B cell (primary cell): ENCODE data around the gene TNRC6C. TPM values are rescaled to one million over a fixed set of nuclear protein-coding genes. Genes with fewer than 3 reads are reported as not detected.

ENCODE experiments used
- ATAC-seq: fragments of 200-7000 bp; cut with Tn5 transposase; one replicate; pipeline ENCODE4 v1.10.0; 2021; ENCODE audit warnings: low read depth, mild to moderate bottlenecking, moderate number of reproducible peaks, moderate library complexity
- CTCF ChIA-PET: fragments of 350-600 bp; sonication (Branson Sonifier 250); formaldehyde crosslinking; loops from one replicate; lab custom pipeline; 2021; ENCODE audit warnings: antibody characterized with exemption, inconsistent platforms; lab: Charles Lee
- POLR2A ChIA-PET: fragments of 350-600 bp; sonication (Branson Sonifier 250); formaldehyde crosslinking; loops from one replicate; lab custom pipeline; 2021; ENCODE audit warnings: antibody characterized with exemption; lab: Charles Lee
- DNase-seq: peaks from one replicate; pipeline ENCODE4 v3.0.0; 2013
- H2AFZ ChIP-seq: 2 replicates; pipeline ENCODE4 v1.6.1; 2012; ENCODE audit warnings: mild to moderate bottlenecking, low read depth, low read length; ENCODE audit not compliant: insufficient read depth, poor library complexity, severe bottlenecking
- H3K27ac ChIP-seq, 2 donors: 1 replicate in 1 of 2; 2 replicates in 1 of 2; pipeline ENCODE4 v1.5.1; 2012 to 2013; ENCODE audit warnings: low read length in 2 of 2, mild to moderate bottlenecking in 2 of 2, moderate library complexity in 1 of 2
- H3K27me3 ChIP-seq, 4 experiments: fragments of 200-600 bp in 1 of 4; sonication (generic) in 1 of 4; replicated peaks in 1 of 4; 1 replicate in 2 of 4; 2 replicates in 2 of 4; pipeline versions ENCODE4 v1.6.1 to v1.7.0; 2013 to 2016; ENCODE audit warnings: low read length in 3 of 4, mild to moderate bottlenecking in 2 of 4, mixed read lengths in 1 of 4, moderate library complexity in 1 of 4; ENCODE audit not compliant: insufficient read depth in 4 of 4, control insufficient read depth in 3 of 4; ENCODE audit errors: control extremely low read depth in 1 of 4
- H3K36me3 ChIP-seq, 2 experiments: replicated peaks in 1 of 2; 1 replicate in 1 of 2; 2 replicates in 1 of 2; pipeline versions ENCODE4 v1.6.1 to v1.7.1; 2013; ENCODE audit warnings: low read length in 1 of 2; ENCODE audit not compliant: insufficient read depth in 2 of 2, control insufficient read depth in 1 of 2; ENCODE audit errors: control extremely low read depth in 1 of 2, extremely low read depth in 1 of 2
- H3K4me1 ChIP-seq, 2 donors: fragments of 200-600 bp in 1 of 2; sonication (generic) in 1 of 2; 1 replicate in 1 of 2; 2 replicates in 1 of 2; pipeline versions ENCODE4 v1.5.1 to v1.6.1; 2013 to 2017; ENCODE audit warnings: low read length in 2 of 2; ENCODE audit not compliant: control insufficient read depth in 2 of 2, insufficient read depth in 2 of 2
- H3K4me2 ChIP-seq: replicated peaks from 2 replicates; pipeline ENCODE3; 2012; ENCODE audit warnings: mild to moderate bottlenecking, low read depth, low read length; ENCODE audit not compliant: poor library complexity, severe bottlenecking
- H3K4me3 ChIP-seq, 5 experiments: fragments of 200-600 bp in 1 of 5; sonication (generic) in 1 of 5; 1 replicate in 3 of 5; 2 replicates in 2 of 5; pipeline versions ENCODE4 v1.5.1 to v1.7.0; 2011 to 2016; ENCODE audit warnings: low read length in 4 of 5, mild to moderate bottlenecking in 4 of 5, low read depth in 2 of 5, control low read depth in 1 of 5, moderate library complexity in 1 of 5; ENCODE audit not compliant: insufficient read depth in 1 of 5; ENCODE audit errors: control extremely low read depth in 1 of 5, extremely low read depth in 1 of 5
- H3K79me2 ChIP-seq: fragments of 200-600 bp; sonication (generic); one replicate; pipeline ENCODE4 v1.6.0; 2016; ENCODE audit warnings: low read length; ENCODE audit not compliant: control insufficient read depth, insufficient read depth
- H3K9ac ChIP-seq: fragments of 200-600 bp; sonication (generic); 2 replicates; pipeline ENCODE4 v1.6.1; 2017; ENCODE audit warnings: mild to moderate bottlenecking, low read length, moderate library complexity
- H3K9me3 ChIP-seq, 3 donors: one replicate each; pipeline versions ENCODE4 v1.6.1 to v1.7.1; 2013; ENCODE audit warnings: low read length in 2 of 3; ENCODE audit not compliant: control insufficient read depth in 2 of 3, insufficient read depth in 1 of 3; ENCODE audit errors: control extremely low read depth in 1 of 3
- H4K20me1 ChIP-seq: 2 replicates; pipeline ENCODE4 v1.6.0; 2012; ENCODE audit warnings: mild to moderate bottlenecking, low read length; ENCODE audit not compliant: insufficient read depth, control insufficient read depth, poor library complexity, severe bottlenecking
- H3K27ac Mint-ChIP-seq: one replicate; pipeline ENCODE4 v1.8.0; 2021; ENCODE audit warnings: mixed read lengths
- H3K27me3 Mint-ChIP-seq: one replicate; pipeline ENCODE4 v1.8.0; 2021; ENCODE audit warnings: mixed read lengths
- H3K4me1 Mint-ChIP-seq: one replicate; pipeline ENCODE4 v1.8.0; 2021; ENCODE audit warnings: mixed read lengths
- H3K4me3 Mint-ChIP-seq: one replicate; pipeline ENCODE4 v1.8.0; 2021; ENCODE audit warnings: mixed read lengths
- H3K9me3 Mint-ChIP-seq: one replicate; pipeline ENCODE4 v1.8.0; 2022; ENCODE audit warnings: mixed read lengths; ENCODE audit not compliant: insufficient read depth
- EZH2 ChIP-seq: IDR thresholded peaks from 2 replicates; pipeline ENCODE4 v1.6.1; 2012; ENCODE audit warnings: borderline replicate concordance, low read depth, mild to moderate bottlenecking, moderate library complexity, low read length; ENCODE audit not compliant: insufficient read depth, poor library complexity, severe bottlenecking
- WGBS: methylation state at CpG from one replicate; pipeline ENCODE4 v1.1.5; 2013; ENCODE audit warnings: missing lambda C conversion rate; ENCODE audit not compliant: insufficient coverage; 5-methylcytosine and 5-hydroxymethylcytosine counted together
- intact Hi-C: fragments of 100-400 bp; cut with micrococcal nuclease; formaldehyde crosslinking; loops from one replicate; pipeline ENCODE4 v1.10.0; 2022
- polyA plus RNA-seq: library from polyadenylated mRNA; depleted of rRNA; stranded (reverse); fragments of >200 nt; gene quantifications from 2 replicates; pipeline ENCODE4 v1.2.3, GENCODE V29; 2012
- total RNA-seq, 2 donors: library from RNA; stranded (reverse); fragments of 120-200 nt in 1 of 2; gene quantifications; 1 replicate in 1 of 2; 2 replicates in 1 of 2; pipeline versions ENCODE4 v1.2.3 to v1.2.4, GENCODE V29; 2013 to 2022
- TF ChIP-seq, protein P1 (sequence below): fragments of 200-600 bp; IDR thresholded peaks from one replicate; pipeline ENCODE4 v1.8.0; 2022; ENCODE audit warnings: antibody characterized with exemption, mild to moderate bottlenecking

Gene TNRC6C
- total and polyA plus RNA-seq, 2 donors (not counting 1 experiment from before 2014, with no cell fraction given), result 3.9 to 63.8 TPM

DNA sequence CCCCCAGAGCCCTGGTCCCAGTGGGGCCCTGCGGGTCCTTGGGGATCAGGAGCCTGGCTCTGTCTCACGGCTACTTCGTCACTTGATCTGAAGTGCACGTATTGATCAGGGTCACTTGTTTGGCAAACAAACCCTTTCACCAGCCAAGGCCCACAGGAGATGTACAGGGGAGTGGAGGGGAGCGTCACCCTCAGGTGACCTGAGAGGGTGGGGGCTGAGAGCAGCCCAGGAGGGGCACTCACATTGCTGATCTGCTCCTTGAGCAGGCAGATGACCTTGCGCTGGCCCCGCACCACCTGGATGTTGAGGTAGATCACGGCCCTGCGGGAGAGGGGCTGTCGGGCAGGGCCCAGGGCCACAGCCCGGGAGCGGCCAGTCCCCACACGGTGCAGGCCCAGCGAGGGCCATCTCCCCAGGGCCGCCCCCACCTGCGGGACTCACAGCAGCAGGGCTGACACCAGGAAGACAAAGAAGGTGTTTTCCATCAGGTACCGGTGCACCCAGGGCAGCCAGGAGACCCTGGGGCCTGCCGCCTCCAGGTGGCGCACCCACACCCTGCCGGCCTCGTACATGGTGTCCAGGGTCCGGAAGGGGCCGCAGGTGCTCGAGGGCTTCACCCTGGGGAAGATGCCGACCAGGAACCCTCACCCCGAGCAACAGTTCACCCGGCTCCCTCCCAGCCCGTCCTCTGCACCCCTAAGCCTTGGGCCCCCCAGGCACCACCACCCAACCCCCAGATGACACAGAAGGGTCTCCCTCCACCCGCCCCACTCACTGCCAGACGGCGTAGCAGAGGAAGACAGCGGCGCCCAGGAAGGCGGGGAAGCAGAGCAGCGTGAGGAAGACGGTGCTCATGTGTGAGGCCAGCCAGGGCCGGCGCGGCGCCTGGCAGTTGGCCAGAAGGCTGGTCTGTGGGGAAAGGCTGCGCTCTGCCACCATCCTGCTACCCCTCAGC lies 158.8 kb downstream of the TNRC6C start:
- no peak overlapping the region for H2AFZ ChIP-seq
- H3K27ac ChIP-seq, result no peak overlapping the region
- no peaks in the 10 kb centered on the region for H3K9me3 Mint-ChIP-seq
- H3K4me1 Mint-ChIP-seq, result peaks cover 44% of the 10 kb centered on the region
- no peaks in the 10 kb centered on the region for H3K9me3 ChIP-seq
- no peaks in the 10 kb centered on the region for H3K27me3 ChIP-seq
- ATAC-seq (no peak), DNase-seq (peak; percentile 39)
- POLR2A ChIA-PET, result no interaction called here
- whole genome bisulfite sequencing, result 77% methylated on average over 35 of the region's 41 CpGs
- intact Hi-C loops, result loop anchor here (10.0 kb wide), 1 partner anchor 307 kb away; no protein-coding TSS in a partner anchor
- H4K20me1 ChIP-seq, result peaks cover 81% of the 10 kb centered on the region
- H3K4me1 ChIP-seq, result peaks cover 30 to 39% of the 10 kb centered on the region in 2 donors
- CTCF ChIA-PET, result interaction anchor here (10.9 to 13.9 kb wide), 2 partner anchors 56 to 60 kb away, joined by 142 to 169 read pairs; partner anchors contain the start of gene SYNGR2
- H3K79me2 ChIP-seq, result peaks cover 30% of the 10 kb centered on the region
- H3K4me3 ChIP-seq, result no peak overlapping the region
- no peaks in the 10 kb centered on the region for H3K27me3 Mint-ChIP-seq
- peaks cover 0 to 84% of the 10 kb centered on the region in 2 experiments for H3K36me3 ChIP-seq
- no peak overlapping the region for H3K9ac ChIP-seq
- H3K4me3 Mint-ChIP-seq, result no peak overlapping the region
- TF ChIP-seq, protein P1, sequence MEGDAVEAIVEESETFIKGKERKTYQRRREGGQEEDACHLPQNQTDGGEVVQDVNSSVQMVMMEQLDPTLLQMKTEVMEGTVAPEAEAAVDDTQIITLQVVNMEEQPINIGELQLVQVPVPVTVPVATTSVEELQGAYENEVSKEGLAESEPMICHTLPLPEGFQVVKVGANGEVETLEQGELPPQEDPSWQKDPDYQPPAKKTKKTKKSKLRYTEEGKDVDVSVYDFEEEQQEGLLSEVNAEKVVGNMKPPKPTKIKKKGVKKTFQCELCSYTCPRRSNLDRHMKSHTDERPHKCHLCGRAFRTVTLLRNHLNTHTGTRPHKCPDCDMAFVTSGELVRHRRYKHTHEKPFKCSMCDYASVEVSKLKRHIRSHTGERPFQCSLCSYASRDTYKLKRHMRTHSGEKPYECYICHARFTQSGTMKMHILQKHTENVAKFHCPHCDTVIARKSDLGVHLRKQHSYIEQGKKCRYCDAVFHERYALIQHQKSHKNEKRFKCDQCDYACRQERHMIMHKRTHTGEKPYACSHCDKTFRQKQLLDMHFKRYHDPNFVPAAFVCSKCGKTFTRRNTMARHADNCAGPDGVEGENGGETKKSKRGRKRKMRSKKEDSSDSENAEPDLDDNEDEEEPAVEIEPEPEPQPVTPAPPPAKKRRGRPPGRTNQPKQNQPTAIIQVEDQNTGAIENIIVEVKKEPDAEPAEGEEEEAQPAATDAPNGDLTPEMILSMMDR, result peak; percentile 35
- TF ChIP-seq EZH2, result no peak
- peak overlapping the region; percentile 71 for H3K27ac Mint-ChIP-seq
- H3K4me2 ChIP-seq, result no peak overlapping the region
